Mucosa of stomach (tissue), 1 donor: ENCODE measurements around the gene TERC.
"Not testable (repeated sequence)": the region's sequence is repeated elsewhere in the genome, so short reads cannot be mapped to it uniquely, and the experiment has no call there.

Experiments
- H3K27me3 ChIP-seq: one replicate; pipeline ENCODE4 v1.7.0; 2013; ENCODE audit warnings: mild to moderate bottlenecking, low read length; ENCODE audit not compliant: control insufficient read depth, insufficient read depth
- H3K36me3 ChIP-seq: one replicate; pipeline ENCODE4 v1.7.0; 2013; ENCODE audit warnings: low read length; ENCODE audit not compliant: control insufficient read depth, insufficient read depth
- H3K4me1 ChIP-seq: one replicate; pipeline ENCODE4 v1.7.0; 2013; ENCODE audit warnings: mild to moderate bottlenecking, low read length; ENCODE audit not compliant: control insufficient read depth, insufficient read depth
- H3K4me3 ChIP-seq: one replicate; pipeline ENCODE4 v1.7.0; 2013; ENCODE audit warnings: low read length
- H3K9ac ChIP-seq: one replicate; pipeline ENCODE4 v1.7.0; 2013; ENCODE audit warnings: mild to moderate bottlenecking, low read length, moderate library complexity
- H3K9me3 ChIP-seq: one replicate; pipeline ENCODE4 v1.7.0; 2013; ENCODE audit warnings: mild to moderate bottlenecking, low read length, moderate library complexity; ENCODE audit not compliant: control insufficient read depth
- donor health status: Pancreatic carcinoma.

TERC gene

DNA sequence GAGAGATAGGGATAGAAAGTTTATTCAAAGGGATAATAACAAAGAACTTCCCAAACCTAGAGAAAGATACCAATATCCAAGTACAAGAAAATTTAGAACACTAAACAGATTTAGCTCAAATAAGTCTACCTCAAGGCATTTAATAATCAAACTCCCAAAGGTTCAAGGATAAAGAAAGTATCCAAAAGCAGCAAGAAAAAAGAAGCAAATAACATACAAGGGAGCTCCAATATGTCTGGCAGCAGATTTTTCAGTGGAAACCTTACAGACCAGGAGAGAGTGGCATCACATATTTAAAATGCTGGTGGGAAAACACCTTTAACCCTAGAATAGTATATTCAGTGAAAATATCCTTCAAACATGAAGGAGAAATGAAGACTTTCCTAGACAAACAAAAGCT lies 33.0 kb downstream of the TERC start:
- not testable (repeated sequence) for H3K36me3 ChIP-seq, H3K9me3 ChIP-seq, H3K9ac ChIP-seq, H3K4me3 ChIP-seq, H3K4me1 ChIP-seq, H3K27me3 ChIP-seq

DNA sequence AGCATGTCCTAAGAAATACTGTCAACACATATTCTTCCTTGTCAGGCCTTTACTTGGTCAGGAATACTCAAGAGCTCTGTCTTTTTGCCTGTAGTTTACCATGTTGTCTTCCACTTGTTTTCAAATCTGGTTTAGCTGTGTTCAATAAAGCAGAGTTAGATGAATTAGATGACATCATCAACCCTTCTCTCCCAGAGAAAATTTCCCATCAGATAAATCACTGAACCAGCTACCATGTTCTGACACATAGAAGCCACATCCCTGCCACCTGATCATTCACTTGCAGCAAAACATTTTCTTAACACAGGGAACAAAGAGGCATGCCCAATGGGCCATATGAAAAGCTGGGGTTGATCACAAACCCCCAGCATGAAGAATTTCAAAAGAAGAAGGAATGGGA lies 42.1 kb downstream of the TERC start:
- H3K4me1 ChIP-seq: no peaks in the 10 kb centered on the region
- H3K4me3 ChIP-seq: no peak overlapping the region
- no peaks in the 10 kb centered on the region for H3K36me3 ChIP-seq
- H3K9me3 ChIP-seq: no peaks in the 10 kb centered on the region
- H3K27me3 ChIP-seq: no peaks in the 10 kb centered on the region
- no peak overlapping the region for H3K9ac ChIP-seq

- not testable (repeated sequence) for H3K9me3 ChIP-seq, H3K27me3 ChIP-seq, H3K36me3 ChIP-seq, H3K4me1 ChIP-seq, H3K4me3 ChIP-seq, H3K9ac ChIP-seq
These were observed 46.4 kb downstream of the TERC start for GRCh38 chr3:169718415-169718814.
